H9 (cell line): ENCODE measurements around the gene RGS5. TPM values are rescaled to one million over a fixed set of nuclear protein-coding genes. Genes with fewer than 3 reads are reported as not detected.

Experiments
- DNase-seq: peaks from one replicate; pipeline ENCODE4 v3.0.0-alpha.2; 2017
- H2AFZ ChIP-seq: one replicate; pipeline ENCODE4 v1.6.1; 2013; ENCODE audit warnings: mild to moderate bottlenecking, low read length, control low read depth, moderate library complexity
- H2AK5ac ChIP-seq: 2 replicates; pipeline ENCODE4 v1.6.1; 2013; ENCODE audit warnings: low read length, control low read depth, mixed read lengths; ENCODE audit not compliant: insufficient read length
- H2BK120ac ChIP-seq: one replicate; pipeline ENCODE4 v1.6.1; 2013; ENCODE audit warnings: low read depth, mild to moderate bottlenecking, low read length, control low read depth, inconsistent platforms; ENCODE audit not compliant: poor library complexity, severe bottlenecking
- H2BK12ac ChIP-seq: 2 replicates; pipeline ENCODE4 v1.6.1; 2013; ENCODE audit warnings: low read length, control low read depth, mixed read lengths, low read depth; ENCODE audit not compliant: insufficient read length
- H2BK15ac ChIP-seq: 2 replicates; pipeline ENCODE4 v1.6.1; 2013; ENCODE audit warnings: low read depth, low read length, control low read depth
- H2BK20ac ChIP-seq: one replicate; pipeline ENCODE4 v1.6.1; 2013; ENCODE audit warnings: low read depth, mild to moderate bottlenecking, low read length, control low read depth, inconsistent platforms; ENCODE audit not compliant: poor library complexity, severe bottlenecking
- H2BK5ac ChIP-seq: 2 replicates; pipeline ENCODE4 v1.6.1; 2013; ENCODE audit warnings: low read length, control low read depth, mixed read lengths; ENCODE audit not compliant: insufficient read length
- H3K14ac ChIP-seq: 2 replicates; pipeline ENCODE4 v1.6.1; 2013; ENCODE audit warnings: low read length, control low read depth; ENCODE audit not compliant: insufficient read depth
- H3K18ac ChIP-seq: 2 replicates; pipeline ENCODE4 v1.6.1; 2013; ENCODE audit warnings: low read depth, mild to moderate bottlenecking, mixed read lengths, low read length, control low read depth; ENCODE audit not compliant: insufficient read length
- H3K23ac ChIP-seq: 2 replicates; pipeline ENCODE4 v1.6.1; 2013; ENCODE audit warnings: low read length, control low read depth, mixed read lengths, low read depth; ENCODE audit not compliant: insufficient read length
- H3K23me2 ChIP-seq: 2 replicates; pipeline ENCODE4 v1.6.1; 2013; ENCODE audit warnings: low read depth, mild to moderate bottlenecking, mixed read lengths, low read length, control low read depth; ENCODE audit not compliant: insufficient read length, poor library complexity, severe bottlenecking
- H3K27ac ChIP-seq: 2 replicates; pipeline ENCODE4 v1.5.1; 2013; ENCODE audit warnings: low read length, control low read depth, mixed read lengths, low read depth; ENCODE audit not compliant: insufficient read length
- H3K27me3 ChIP-seq: 2 replicates; pipeline ENCODE4 v1.6.1; 2013; ENCODE audit warnings: low read length, control low read depth, inconsistent platforms; ENCODE audit not compliant: insufficient read depth
- H3K4ac ChIP-seq: 2 replicates; pipeline ENCODE4 v1.6.1; 2013; ENCODE audit warnings: low read depth, mild to moderate bottlenecking, control low read depth, inconsistent platforms, low read length, moderate library complexity
- H3K4me1 ChIP-seq: 2 replicates; pipeline ENCODE4 v1.6.1; 2013; ENCODE audit warnings: low read length, control low read depth, inconsistent platforms; ENCODE audit not compliant: insufficient read depth
- H3K4me2 ChIP-seq: 2 replicates; pipeline ENCODE4 v1.6.1; 2013; ENCODE audit warnings: low read length, control low read depth, mixed read lengths; ENCODE audit not compliant: insufficient read length, insufficient read depth
- H3K56ac ChIP-seq: 2 replicates; pipeline ENCODE4 v1.6.1; 2013; ENCODE audit warnings: low read depth, mild to moderate bottlenecking, mixed read lengths, low read length, control low read depth; ENCODE audit not compliant: insufficient read length
- H3K79me1 ChIP-seq: 2 replicates; pipeline ENCODE4 v1.6.1; 2013; ENCODE audit warnings: low read depth, mild to moderate bottlenecking, moderate library complexity, low read length, control low read depth, inconsistent platforms; ENCODE audit not compliant: insufficient read depth, poor library complexity, severe bottlenecking
- H3K79me2 ChIP-seq: 2 replicates; pipeline ENCODE4 v1.6.1; 2013; ENCODE audit warnings: low read length, control low read depth, inconsistent platforms; ENCODE audit not compliant: insufficient read depth
- H3K9ac ChIP-seq: 2 replicates; pipeline ENCODE4 v1.6.1; 2013; ENCODE audit warnings: low read length, control low read depth, mixed read lengths; ENCODE audit not compliant: insufficient read length; ENCODE audit errors: extremely low read depth
- H3K9me3 ChIP-seq: one replicate; pipeline ENCODE4 v1.6.1; 2013; ENCODE audit warnings: low read depth, low read length, inconsistent platforms; ENCODE audit not compliant: control insufficient read depth
- H3T11ph ChIP-seq: one replicate; pipeline ENCODE4 v1.6.1; 2013; ENCODE audit warnings: mild to moderate bottlenecking, low read length, control low read depth, inconsistent platforms
- H4K20me1 ChIP-seq: one replicate; pipeline ENCODE4 v1.6.1; 2013; ENCODE audit not compliant: control insufficient read depth, insufficient read length, insufficient read depth
- H4K5ac ChIP-seq: 2 replicates; pipeline ENCODE4 v1.6.1; 2013; ENCODE audit warnings: low read depth, mild to moderate bottlenecking, mixed read lengths, low read length, control low read depth; ENCODE audit not compliant: insufficient read length
- H4K8ac ChIP-seq: replicated peaks from 2 replicates; pipeline ENCODE4 v1.6.1; 2013; ENCODE audit warnings: low read length, control low read depth, mixed read lengths, low read depth; ENCODE audit not compliant: insufficient read length
- H4K91ac ChIP-seq: 2 replicates; pipeline ENCODE4 v1.6.1; 2013; ENCODE audit warnings: low read depth, mild to moderate bottlenecking, moderate library complexity, mixed read lengths, low read length, control low read depth; ENCODE audit not compliant: insufficient read length
- H3K27ac Mint-ChIP-seq, 3 experiments: 2 replicates in 2 of 3; 3 replicates in 1 of 3; pipeline ENCODE4 v1.8.0; 2020 to 2021; ENCODE audit warnings: mixed read lengths in 3 of 3, mild to moderate bottlenecking in 1 of 3, moderate library complexity in 1 of 3
- H3K27me3 Mint-ChIP-seq: 2 replicates; pipeline ENCODE4 v1.8.0; 2021; ENCODE audit warnings: low read depth, mild to moderate bottlenecking, moderate library complexity, mixed read lengths
- H3K36me3 Mint-ChIP-seq, 3 experiments: 2 replicates in 2 of 3; 3 replicates in 1 of 3; pipeline ENCODE4 v1.8.0; 2020 to 2021; ENCODE audit warnings: low read depth in 3 of 3, mixed read lengths in 3 of 3; ENCODE audit not compliant: insufficient read depth in 1 of 3
- H3K4me1 Mint-ChIP-seq, 2 experiments: 2 replicates each; pipeline ENCODE4 v1.8.0; 2020; ENCODE audit warnings: mixed read lengths in 2 of 2
- H3K4me3 Mint-ChIP-seq, 2 experiments: 2 replicates in 1 of 2; 3 replicates in 1 of 2; pipeline ENCODE4 v1.8.0; 2020 to 2021; ENCODE audit warnings: mild to moderate bottlenecking in 2 of 2, mixed read lengths in 2 of 2, moderate library complexity in 1 of 2
- H3K9me3 Mint-ChIP-seq, 2 experiments: 2 replicates in 1 of 2; 3 replicates in 1 of 2; pipeline ENCODE4 v1.8.0; 2020; ENCODE audit warnings: mild to moderate bottlenecking in 2 of 2, mixed read lengths in 2 of 2, moderate library complexity in 1 of 2
- CTCF ChIP-seq: fragments of 200-600 bp; sonication (generic); conservative IDR thresholded peaks from 3 replicates; pipeline ENCODE4 v1.8.0; 2021; ENCODE audit warnings: antibody characterized with exemption, mild to moderate bottlenecking
- WGBS: extraction: QIAGEN DNeasy Blood & Tissue Kit; methylation state at CpG from one replicate; pipeline ENCODE4 v1.1.7; 2013; ENCODE audit warnings: missing lambda C conversion rate, low lambda C conversion rate, mixed read lengths; ENCODE audit not compliant: insufficient read length; ENCODE audit errors: extremely low coverage; 5-methylcytosine and 5-hydroxymethylcytosine counted together
- total RNA-seq: library from RNA; stranded (reverse); gene quantifications from 2 replicates; pipeline ENCODE4 v1.2.1, GENCODE V29; 2021

Gene RGS5
- total RNA-seq, 1 experiment from 2014 or later: 30.1 TPM

GRCh38 chr1:163169553-163169952 is 33.2 kb downstream of the RGS5 start:
- no peak overlapping the region for H4K91ac ChIP-seq
- Mint-ChIP-seq H3K4me3 (no peak overlapping the region), H3K36me3 (peaks cover 0 to 4% (median 2%) of the 10 kb centered on the region in 3 experiments; a peak in 5 of 7 replicates), H3K4me1 (peaks cover 19 to 23% of the 10 kb centered on the region in 2 experiments), H3K27ac (no peak overlapping the region), H3K9me3 (no peaks in the 10 kb centered on the region; a peak in 1 of 5 replicates), H3K27me3 (no peaks in the 10 kb centered on the region)
- no peak overlapping the region for H3K4me2 ChIP-seq
- no peaks in the 10 kb centered on the region for H3K9me3 ChIP-seq
- no peak overlapping the region for H2BK15ac ChIP-seq
- H3K23ac ChIP-seq: no peak overlapping the region
- H3K56ac ChIP-seq: no peak overlapping the region
- H3K4ac ChIP-seq: no peak overlapping the region
- no peak overlapping the region for H3K14ac ChIP-seq
- H2BK120ac ChIP-seq: no peak overlapping the region
- no peak overlapping the region for H2AK5ac ChIP-seq
- no peaks in the 10 kb centered on the region for H3K79me1 ChIP-seq
- no peaks in the 10 kb centered on the region for H3K23me2 ChIP-seq
- no peak overlapping the region for H4K8ac ChIP-seq
- WGBS: no CpG with 5 or more reads among the region's 1 CpG
- no peaks in the 10 kb centered on the region for H4K20me1 ChIP-seq
- DNase-seq: no peak
- no peak overlapping the region for H2BK12ac ChIP-seq
- no peaks in the 10 kb centered on the region for H3K27me3 ChIP-seq
- no peak overlapping the region for H2AFZ ChIP-seq
- H4K5ac ChIP-seq: no peak overlapping the region
- no peak for TF ChIP-seq CTCF
- H3T11ph ChIP-seq: no peak overlapping the region
- H3K4me1 ChIP-seq: no peaks in the 10 kb centered on the region; the same call in 1 of the 2 replicates
- H3K79me2 ChIP-seq: no peaks in the 10 kb centered on the region
- H2BK20ac ChIP-seq: no peak overlapping the region
- no peak overlapping the region for H3K18ac ChIP-seq
- no peak overlapping the region for H3K9ac ChIP-seq
- no peak overlapping the region for H3K27ac ChIP-seq
- no peak overlapping the region for H2BK5ac ChIP-seq
